Measurements from ENCODE around the gene MEGF6.

The MEGF6 gene

DNA sequence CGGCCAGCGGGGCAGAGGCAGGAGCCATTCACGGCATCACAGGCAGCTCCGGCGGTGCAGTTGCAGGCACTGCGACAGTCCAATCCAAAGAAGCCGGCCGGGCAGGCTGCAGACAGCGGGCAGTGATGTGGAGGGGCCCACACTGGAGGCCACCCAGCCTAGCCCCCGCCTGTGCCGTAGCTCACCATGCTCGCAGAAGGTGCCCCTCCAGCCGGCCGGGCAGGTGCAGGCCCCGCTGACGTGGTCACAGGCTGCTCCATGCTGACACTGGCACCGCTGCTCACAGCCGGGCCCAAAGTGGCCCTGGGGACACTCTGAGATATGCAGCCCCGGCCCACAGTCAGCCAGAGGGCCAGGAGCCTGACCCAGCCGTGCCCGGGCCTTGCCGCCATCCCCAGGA, 111.7 kb downstream of the MEGF6 start:
- TF ChIP-seq, protein P1, sequence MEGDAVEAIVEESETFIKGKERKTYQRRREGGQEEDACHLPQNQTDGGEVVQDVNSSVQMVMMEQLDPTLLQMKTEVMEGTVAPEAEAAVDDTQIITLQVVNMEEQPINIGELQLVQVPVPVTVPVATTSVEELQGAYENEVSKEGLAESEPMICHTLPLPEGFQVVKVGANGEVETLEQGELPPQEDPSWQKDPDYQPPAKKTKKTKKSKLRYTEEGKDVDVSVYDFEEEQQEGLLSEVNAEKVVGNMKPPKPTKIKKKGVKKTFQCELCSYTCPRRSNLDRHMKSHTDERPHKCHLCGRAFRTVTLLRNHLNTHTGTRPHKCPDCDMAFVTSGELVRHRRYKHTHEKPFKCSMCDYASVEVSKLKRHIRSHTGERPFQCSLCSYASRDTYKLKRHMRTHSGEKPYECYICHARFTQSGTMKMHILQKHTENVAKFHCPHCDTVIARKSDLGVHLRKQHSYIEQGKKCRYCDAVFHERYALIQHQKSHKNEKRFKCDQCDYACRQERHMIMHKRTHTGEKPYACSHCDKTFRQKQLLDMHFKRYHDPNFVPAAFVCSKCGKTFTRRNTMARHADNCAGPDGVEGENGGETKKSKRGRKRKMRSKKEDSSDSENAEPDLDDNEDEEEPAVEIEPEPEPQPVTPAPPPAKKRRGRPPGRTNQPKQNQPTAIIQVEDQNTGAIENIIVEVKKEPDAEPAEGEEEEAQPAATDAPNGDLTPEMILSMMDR (IDR thresholded peaks at IDR 0.05): no peak
- no peak overlapping the region for H3K27ac ChIP-seq
- peaks cover 0 to 16% (median 9%) of the 10 kb centered on the region in 4 donors for H3K4me1 ChIP-seq
- H3K4me3 ChIP-seq: no peak overlapping the region
- no peaks in the 10 kb centered on the region for H3K27me3 ChIP-seq
- intact Hi-C loops (cut with DNase I; ENCODE audit: low total_unique reads): no loop called here
- no peaks in the 10 kb centered on the region for H3K9me3 ChIP-seq
- DNase-seq: no peak
- peaks cover 0 to 91% (median 46%) of the 10 kb centered on the region in 3 donors for H3K36me3 ChIP-seq

DNA sequence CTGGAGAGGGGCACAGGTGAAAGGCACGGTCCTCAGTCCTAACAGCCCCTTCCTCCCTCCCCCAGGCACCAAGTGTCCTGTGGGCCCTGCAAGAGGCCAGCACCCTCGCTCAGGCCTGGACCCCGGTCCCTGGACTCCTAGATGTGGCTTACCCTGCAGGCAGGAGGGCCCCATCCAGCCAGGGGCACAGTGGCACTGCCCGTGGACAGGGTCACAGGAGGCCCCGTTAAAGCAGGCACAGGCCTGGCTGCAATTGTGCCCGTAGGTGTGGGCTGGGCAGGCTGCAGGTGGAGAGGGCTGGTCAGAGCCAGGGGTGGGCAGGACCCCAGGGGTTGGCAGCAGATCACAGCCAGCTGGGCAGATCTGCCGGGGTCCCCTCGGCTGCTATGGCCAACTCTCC, 112.3 kb downstream of the MEGF6 start:
- Histone ChIP-seq H3K36me3 (peaks cover 0 to 93% (median 53%) of the 10 kb centered on the region in 3 donors), H3K9me3 (no peaks in the 10 kb centered on the region), H3K4me1 (peaks cover 0 to 9% (median 6%) of the 10 kb centered on the region in 4 donors), H3K27ac (no peak overlapping the region), H3K4me3 (no peak overlapping the region), H3K27me3 (no peaks in the 10 kb centered on the region)
- TF ChIP-seq, protein P1 (IDR thresholded peaks at IDR 0.05): no peak
- intact Hi-C loops (cut with DNase I; ENCODE audit: low total_unique reads): no loop called here
- DNase-seq: no peak

DNA sequence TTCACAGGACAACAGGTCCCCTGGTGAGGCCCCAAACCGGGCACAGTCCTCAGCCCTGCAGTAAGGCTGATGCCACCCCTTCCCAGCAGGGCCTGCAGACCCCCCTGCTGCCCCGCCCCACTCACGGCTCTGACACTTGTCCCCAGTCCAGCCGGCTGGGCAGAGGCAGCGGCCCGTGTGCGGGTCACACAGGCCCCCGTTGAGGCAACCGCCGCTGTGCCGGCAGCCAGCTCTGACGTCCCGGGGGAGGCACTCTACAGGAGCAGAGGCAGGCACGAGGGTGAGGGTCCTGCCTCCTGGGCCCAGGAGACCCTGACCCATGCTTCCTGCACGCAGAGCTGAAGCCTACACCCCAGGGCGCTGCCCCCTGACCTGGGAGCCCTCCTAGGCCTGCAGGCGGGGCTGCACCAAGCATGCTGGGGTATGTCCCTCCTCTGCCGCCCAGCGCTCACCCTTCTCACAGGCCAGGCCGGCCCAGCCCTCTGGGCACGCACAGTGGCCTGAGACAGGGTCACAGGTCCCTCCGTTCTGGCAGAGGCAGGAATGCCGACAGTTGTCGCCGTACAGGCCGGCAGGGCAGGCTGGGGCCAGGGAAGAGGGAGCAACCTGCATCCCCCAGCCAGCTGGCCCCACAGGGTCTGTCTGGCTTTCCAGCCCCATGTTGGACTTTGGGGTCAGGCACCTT, 112.9 kb downstream of the MEGF6 start:
- intact Hi-C loops (cut with DNase I; ENCODE audit: low total_unique reads): no loop called here
- TF ChIP-seq, protein P1 (IDR thresholded peaks at IDR 0.05): no peak
- Histone ChIP-seq H3K36me3 (peaks cover 0 to 93% (median 59%) of the 10 kb centered on the region in 3 donors), H3K4me3 (no peak overlapping the region), H3K27me3 (no peaks in the 10 kb centered on the region), H3K27ac (no peak overlapping the region), H3K4me1 (peaks cover 0 to 5% (median under 1%) of the 10 kb centered on the region in 4 donors), H3K9me3 (no peaks in the 10 kb centered on the region)
- no peak for DNase-seq

GRCh38 chr1:3497521-3497920, 113.8 kb downstream of the MEGF6 start:
- TF ChIP-seq, protein P1 (IDR thresholded peaks at IDR 0.05): no peak

GRCh38 chr1:3496916-3497315, 114.4 kb downstream of the MEGF6 start:
- Histone ChIP-seq H3K4me1 (peaks cover 0 to under 1% (median 0%) of the 10 kb centered on the region in 4 donors), H3K27ac (no peak overlapping the region), H3K9me3 (no peaks in the 10 kb centered on the region), H3K36me3 (peaks cover 0 to 91% (median 59%) of the 10 kb centered on the region in 3 donors), H3K27me3 (no peaks in the 10 kb centered on the region), H3K4me3 (no peak overlapping the region)
- DNase-seq: no peak
- TF ChIP-seq, protein P1 (IDR thresholded peaks at IDR 0.05): no peak
- intact Hi-C loops (cut with DNase I; ENCODE audit: low total_unique reads): no loop called here

More at GRCh38 chr1:3497521-3497920, 113.8 kb downstream of the MEGF6 start:
- Histone ChIP-seq H3K4me1 (no peaks in the 10 kb centered on the region), H3K27me3 (no peaks in the 10 kb centered on the region), H3K9me3 (no peaks in the 10 kb centered on the region), H3K4me3 (no peak overlapping the region), H3K36me3 (peaks cover 0 to 95% (median 59%) of the 10 kb centered on the region in 3 donors), H3K27ac (no peak overlapping the region)
- no peak for DNase-seq
- intact Hi-C loops (cut with DNase I; ENCODE audit: low total_unique reads): no loop called here
